GM21717 (cell line): ENCODE results near the gene TBCCD1.
"Not testable (repeated sequence)": the region's sequence is repeated elsewhere in the genome, so short reads cannot be mapped to it uniquely, and the experiment has no call there.

Experiments
- ATAC-seq: cut with Tn5 transposase; IDR thresholded peaks from one replicate; pipeline ENCODE4 v1.9.1; 2021; ENCODE audit warnings: mild to moderate bottlenecking, moderate library complexity; ENCODE audit not compliant: unreplicated experiment

TBCCD1 gene

GRCh38 chr3:186520957-186521842 lies 45.9 kb downstream of the TBCCD1 start:
- peak; percentile 59 for ATAC-seq

GRCh38 chr3:186520431-186520830 lies 46.7 kb downstream of the TBCCD1 start:
- ATAC-seq, result no peak

GRCh38 chr3:186519021-186519658 lies 48.0 kb downstream of the TBCCD1 start:
- ATAC-seq, result peak; percentile 36

DNA sequence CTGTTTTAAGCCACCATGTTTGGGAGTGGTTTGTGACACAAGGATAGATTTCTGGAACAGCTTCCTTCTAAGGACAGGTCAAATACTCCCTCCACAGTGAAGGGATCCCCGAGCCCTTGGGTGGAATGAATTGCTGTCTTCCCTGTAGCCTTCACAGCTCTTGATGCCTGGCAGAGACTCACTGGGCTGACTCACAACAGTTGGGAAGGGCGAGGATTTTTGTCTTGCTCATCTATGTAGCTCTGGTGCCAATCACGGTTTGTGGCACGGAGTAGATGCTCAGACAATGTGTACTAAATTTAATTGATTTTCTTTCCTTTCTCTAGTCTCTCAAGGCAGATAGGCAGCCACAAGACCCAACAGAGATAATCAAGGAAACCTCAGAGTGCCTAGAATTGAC lies 49.9 kb downstream of the TBCCD1 start:
- no peak for ATAC-seq

- no peak for ATAC-seq
Observed at GRCh38 chr3:186516646-186517045, 50.5 kb downstream of the TBCCD1 start.

- ATAC-seq, result no peak
Observed at GRCh38 chr3:186515125-186515524, 52.0 kb downstream of the TBCCD1 start.

- no peak for ATAC-seq
Observed at GRCh38 chr3:186514296-186515002, 52.7 kb downstream of the TBCCD1 start.

GRCh38 chr3:186513386-186513785 lies 53.8 kb downstream of the TBCCD1 start:
- no peak for ATAC-seq

DNA sequence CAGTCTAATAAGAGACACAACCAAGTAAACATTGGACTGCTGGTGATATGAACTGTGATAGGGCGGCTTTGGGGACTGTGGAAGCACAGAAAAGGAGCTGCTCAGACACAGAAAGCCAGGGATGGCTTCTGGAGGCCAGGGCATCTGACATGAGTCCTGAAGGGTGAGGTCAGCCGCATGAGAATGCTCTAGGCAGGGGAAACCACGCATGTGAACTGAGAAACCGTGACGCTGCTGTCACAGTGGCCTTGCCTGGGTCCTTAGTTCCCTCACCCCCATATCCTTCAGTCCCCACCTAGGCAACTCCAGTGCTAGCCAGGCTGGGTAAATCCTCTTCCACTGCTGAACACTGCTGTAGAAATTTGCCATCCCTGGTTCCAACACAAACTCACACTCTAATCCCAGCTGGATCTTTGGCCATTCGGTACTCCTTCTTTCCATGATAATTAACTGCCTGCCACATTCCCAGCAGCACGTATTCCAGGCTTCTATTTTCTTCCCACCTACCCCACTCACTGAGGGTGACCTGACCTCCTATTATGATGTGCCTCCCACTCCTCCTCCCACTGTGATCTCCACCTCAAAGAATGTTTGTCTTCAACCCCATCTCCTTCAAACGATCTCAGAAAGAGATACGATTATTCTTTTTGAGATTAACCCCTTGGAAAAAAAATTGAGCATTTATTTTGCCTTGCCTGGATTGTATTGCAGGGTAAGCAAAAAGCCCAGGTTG lies 54.4 kb downstream of the TBCCD1 start:
- ATAC-seq, result no peak

GRCh38 chr3:186511702-186512101 lies 55.4 kb downstream of the TBCCD1 start:
- no peak for ATAC-seq

GRCh38 chr3:186511245-186511644 lies 55.9 kb downstream of the TBCCD1 start:
- peak; percentile 69 for ATAC-seq

GRCh38 chr3:186510374-186511079 lies 56.6 kb downstream of the TBCCD1 start:
- peak; percentile 28 for ATAC-seq

- ATAC-seq, result no peak
Observed at GRCh38 chr3:186509423-186509822, 57.7 kb downstream of the TBCCD1 start.

DNA sequence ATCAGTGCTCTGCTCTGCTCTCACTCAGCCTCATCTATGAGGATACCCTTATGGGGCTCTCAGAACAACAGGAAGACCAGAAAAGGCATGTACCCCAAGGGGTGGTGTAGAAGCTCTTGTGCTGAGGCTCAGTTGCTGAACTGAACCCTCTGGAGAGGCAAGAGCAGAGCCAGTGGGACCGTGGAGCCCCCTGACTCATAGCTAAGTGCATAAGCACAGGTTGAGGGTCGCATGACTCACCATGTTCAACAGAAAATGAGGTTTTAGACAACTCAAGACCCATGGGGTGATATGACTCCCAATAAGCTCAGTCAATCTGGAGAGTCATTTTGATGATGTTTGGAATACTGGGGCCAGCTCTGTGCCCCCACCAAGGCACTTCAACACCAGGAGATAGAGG lies 60.3 kb downstream of the TBCCD1 start:
- ATAC-seq, result no peak

GRCh38 chr3:186506191-186506739 lies 60.9 kb downstream of the TBCCD1 start:
- ATAC-seq, result no peak

DNA sequence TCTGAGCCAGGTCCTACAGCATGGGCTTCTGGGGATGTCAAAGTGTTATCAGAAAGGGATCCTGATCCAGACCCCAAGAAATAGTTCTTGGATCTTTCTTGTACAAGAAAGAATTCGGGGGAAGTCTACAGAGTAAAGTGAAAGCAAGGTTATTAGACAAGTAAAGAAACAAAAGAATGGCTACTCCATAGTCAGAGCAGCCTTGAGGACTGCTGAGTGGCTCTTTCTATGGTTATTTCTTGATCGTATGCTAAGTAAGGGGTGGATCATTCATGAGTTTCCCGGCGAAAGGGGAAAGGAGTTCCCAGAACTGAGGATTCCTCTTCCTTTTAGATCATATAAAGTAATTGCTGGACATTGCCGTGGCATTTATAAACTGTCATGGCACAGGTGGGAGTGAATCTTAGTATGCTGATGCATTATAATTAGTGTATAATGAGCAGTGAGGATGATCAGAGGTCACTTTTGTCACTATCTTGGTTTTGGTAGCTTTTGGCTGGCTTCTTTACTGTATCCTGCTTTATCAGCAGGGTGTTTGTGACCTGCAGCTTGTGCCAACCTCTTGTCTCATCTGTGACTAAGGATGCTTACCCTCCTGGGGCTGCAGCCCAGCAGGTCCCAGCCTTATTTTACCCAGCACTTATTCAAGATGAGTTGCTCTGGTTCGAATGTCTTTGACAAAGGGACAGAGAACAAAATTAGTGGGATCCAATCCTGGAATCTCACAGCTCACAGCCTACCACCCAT lies 64.0 kb downstream of the TBCCD1 start:
- no peak for ATAC-seq

DNA sequence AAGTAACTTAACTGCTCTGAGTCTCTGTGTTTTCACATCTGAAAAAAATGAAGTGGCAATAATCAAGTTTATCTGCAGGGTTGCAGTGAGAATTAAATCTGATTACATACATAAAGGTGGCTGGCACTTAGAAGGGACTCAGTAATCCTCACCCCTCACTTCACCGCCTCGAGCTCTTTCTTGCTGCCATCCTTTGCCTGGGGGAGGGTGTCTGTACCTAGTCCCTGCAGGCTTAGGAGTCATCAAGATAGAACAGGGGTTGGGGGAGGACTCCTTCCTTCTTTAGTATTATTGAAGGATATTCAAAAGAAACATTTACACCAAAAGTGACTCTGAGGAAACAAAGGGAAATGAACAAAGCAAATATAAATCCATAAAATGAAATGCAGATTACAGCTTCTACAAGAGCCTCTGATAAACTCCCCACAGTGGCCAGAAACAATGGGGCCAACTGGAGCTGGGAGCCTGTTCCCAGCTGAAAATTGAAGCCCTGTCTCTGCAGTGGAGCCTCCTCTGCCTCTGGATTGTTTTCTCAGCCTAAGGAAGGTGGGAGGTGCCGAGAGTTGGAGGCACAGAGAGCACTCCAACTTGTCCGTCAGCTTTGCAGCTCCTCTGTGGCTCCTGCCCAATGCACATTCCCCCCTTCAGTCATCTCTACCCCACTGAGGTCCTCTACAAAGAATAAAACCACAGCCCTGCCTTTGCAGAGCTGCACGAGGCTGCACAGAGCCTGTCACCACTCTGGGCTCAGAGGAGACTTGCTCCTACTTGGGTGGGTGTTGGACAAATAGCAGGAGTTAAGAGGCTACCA lies 64.8 kb downstream of the TBCCD1 start:
- ATAC-seq, result no peak

- not testable (repeated sequence) for ATAC-seq
Observed at GRCh38 chr3:186499949-186500348, 67.2 kb downstream of the TBCCD1 start.
